HCT116 (cell line): ENCODE measurements around the gene SH3TC1. TPM values are rescaled to one million over a fixed set of nuclear protein-coding genes. Genes with fewer than 3 reads are reported as not detected.

ENCODE experiments used
- ATAC-seq: fragments of 200-7000 bp; cut with Tn5 transposase; 2 replicates; pipeline ENCODE4 v1.9.1; 2020; ENCODE audit warnings: mild to moderate bottlenecking, moderate library complexity
- BruUV-seq: library from RNA; stranded (reverse); fragments of 400-500 nt; replicated peaks from 2 replicates; lab custom pipeline; 2021; lab: Mats Ljungman, UMichigan
- CTCF ChIA-PET: fragments of 300-600 bp; sonication (Branson Sonifier 250); formaldehyde crosslinking; loops from one replicate; lab custom pipeline; 2021; ENCODE audit warnings: antibody characterized with exemption; lab: Charles Lee
- POLR2A ChIA-PET: fragments of 300-600, 350-600 bp; sonication (Branson Sonifier 250); formaldehyde crosslinking; loops from one replicate; lab custom pipeline; 2021; ENCODE audit warnings: antibody characterized with exemption; lab: Charles Lee
- RAD21 ChIA-PET, 2 experiments: fragments of 300-600 bp; sonication (Branson Sonifier 250); formaldehyde crosslinking; loops; one replicate each; lab custom pipeline; 2023; ENCODE audit warnings: low total read pairs in 2 of 2; ENCODE audit not compliant: uncharacterized antibody in 2 of 2, unreplicated experiment in 2 of 2, low non-redundant PET in 1 of 2; lab: Charles Lee
- DNase-seq: peaks from one replicate; pipeline ENCODE4 v3.0.0-alpha.2; 2010; ENCODE audit warnings: low read depth, low spot score
- H2AFZ ChIP-seq: fragments of 200-600 bp; shearing (Covaris generic), sonication (generic); 2 replicates; pipeline ENCODE4 v1.6.1; 2017; ENCODE audit warnings: low read depth, mixed run types, mixed read lengths, antibody characterized with exemption, low read length; ENCODE audit not compliant: poor library complexity, severe bottlenecking
- H3K27ac ChIP-seq: 2 replicates; pipeline ENCODE4 v1.5.1; 2012; ENCODE audit warnings: low read depth, low read length
- H3K27me3 ChIP-seq: fragments of 200-600 bp; sonication (generic); 2 replicates; pipeline ENCODE4 v1.6.1; 2016; ENCODE audit warnings: mixed run types, low read length, mixed read lengths; ENCODE audit not compliant: insufficient read depth
- H3K36me3 ChIP-seq, 2 experiments: fragments of 200-500 bp in 1 of 2; fragments of 200-600 bp in 1 of 2; sonication (Bioruptor generic) in 1 of 2; sonication (generic) in 1 of 2; 2 replicates each; pipeline versions ENCODE4 v1.5.1 to v1.6.1; 2014 to 2016; ENCODE audit warnings: low read length in 2 of 2, inconsistent platforms in 1 of 2, mixed read lengths in 1 of 2, mixed run types in 1 of 2; ENCODE audit not compliant: insufficient read depth in 2 of 2, control insufficient read depth in 1 of 2
- H3K4me1 ChIP-seq, 2 experiments: fragments of 200-600 bp in 1 of 2; sonication (generic) in 1 of 2; 2 replicates each; pipeline versions ENCODE4 v1.5.1 to v1.6.1; 2012 to 2017; ENCODE audit warnings: low read length in 2 of 2, inconsistent platforms in 1 of 2, mild to moderate bottlenecking in 1 of 2, mixed read lengths in 1 of 2, mixed run types in 1 of 2, moderate library complexity in 1 of 2; ENCODE audit not compliant: insufficient read depth in 2 of 2, control insufficient read depth in 1 of 2
- H3K4me2 ChIP-seq: fragments of 200-600 bp; sonication (generic); 2 replicates; pipeline ENCODE4 v1.6.1; 2017; ENCODE audit warnings: mixed run types, low read length, mixed read lengths
- H3K4me3 ChIP-seq, 2 experiments: fragments of 200-600 bp in 1 of 2; sonication (generic) in 1 of 2; replicated peaks in 1 of 2; 2 replicates each; pipeline ENCODE4 v1.5.1; 2011 to 2016; ENCODE audit warnings: low read length in 2 of 2, control low read depth in 1 of 2, low read depth in 1 of 2, mild to moderate bottlenecking in 1 of 2, mixed read lengths in 1 of 2, mixed run types in 1 of 2
- H3K79me2 ChIP-seq: fragments of 200-600 bp; sonication (generic); 2 replicates; pipeline ENCODE4 v1.6.1; 2017; ENCODE audit warnings: mild to moderate bottlenecking, mixed run types, low read length, moderate library complexity, mixed read lengths; ENCODE audit not compliant: insufficient read depth
- H3K9ac ChIP-seq: fragments of 200-600 bp; sonication (generic); 2 replicates; pipeline ENCODE4 v1.6.1; 2016; ENCODE audit warnings: low read length, mixed read lengths
- H3K9me2 ChIP-seq: fragments of 200-600 bp; sonication (generic), shearing (Covaris generic); 2 replicates; pipeline ENCODE4 v1.6.1; 2017; ENCODE audit warnings: mixed run types, mild to moderate bottlenecking, moderate library complexity; ENCODE audit not compliant: insufficient read depth
- H3K9me3 ChIP-seq, 2 experiments: fragments of 200-500 bp in 1 of 2; fragments of 200-600 bp in 1 of 2; sonication (Bioruptor generic) in 1 of 2; sonication (generic) in 1 of 2; 2 replicates each; pipeline ENCODE4 v1.6.1; 2014 to 2017; ENCODE audit warnings: low read length in 2 of 2, mixed read lengths in 2 of 2, inconsistent platforms in 1 of 2, low read depth in 1 of 2, mild to moderate bottlenecking in 1 of 2, mixed run types in 1 of 2, moderate library complexity in 1 of 2; ENCODE audit not compliant: control insufficient read depth in 1 of 2, insufficient read depth in 1 of 2
- H4K20me1 ChIP-seq: fragments of 200-600 bp; sonication (generic), shearing (Covaris generic); 2 replicates; pipeline ENCODE4 v1.6.1; 2017; ENCODE audit warnings: mixed run types, mild to moderate bottlenecking, moderate library complexity; ENCODE audit not compliant: insufficient read depth
- CEBPB ChIP-seq: IDR thresholded peaks from 2 replicates; pipeline ENCODE4 v1.6.1; 2012; ENCODE audit warnings: low read depth
- EGR1 ChIP-seq: IDR thresholded peaks from 2 replicates; pipeline ENCODE4 v1.6.1; 2012; ENCODE audit warnings: low read depth
- ELF1 ChIP-seq: IDR thresholded peaks from 2 replicates; pipeline ENCODE4 v1.6.1; 2012; ENCODE audit warnings: low read depth, borderline replicate concordance
- EZH2 ChIP-seq: fragments of 200-600 bp; sonication (generic); IDR thresholded peaks from 2 replicates; pipeline ENCODE4 v1.6.1; 2017; ENCODE audit warnings: antibody characterized with exemption, mixed run types
- JUND ChIP-seq: IDR thresholded peaks from 2 replicates; pipeline ENCODE4 v1.6.1; 2012
- POLR2A ChIP-seq: IDR thresholded peaks from 2 replicates; pipeline ENCODE4 v1.7.0; 2011; ENCODE audit warnings: borderline replicate concordance; ENCODE audit not compliant: insufficient read depth, insufficient read length; ENCODE audit errors: extremely low read depth
- RAD21 ChIP-seq: IDR thresholded peaks from 2 replicates; pipeline ENCODE4 v1.6.1; 2012; ENCODE audit warnings: low read depth, mild to moderate bottlenecking
- SIN3A ChIP-seq: IDR thresholded peaks from 2 replicates; pipeline ENCODE4 v1.6.1; 2012; ENCODE audit warnings: low read depth
- SP1 ChIP-seq: IDR thresholded peaks from 2 replicates; pipeline ENCODE4 v1.6.1; 2012; ENCODE audit warnings: low read depth
- YY1 ChIP-seq: IDR thresholded peaks from 2 replicates; pipeline ENCODE4 v1.6.1; 2011; ENCODE audit warnings: low read length, low read depth, moderate library complexity, mild to moderate bottlenecking; ENCODE audit not compliant: insufficient replicate concordance; ENCODE audit errors: extremely low read depth
- intact Hi-C: fragments of 100-400 bp; cut with micrococcal nuclease; formaldehyde crosslinking; loops from 2 replicates; pipeline ENCODE4 v1.10.0; 2022
- total RNA-seq: library from RNA; stranded (reverse); gene quantifications from one replicate; pipeline ENCODE4 v1.2.1, GENCODE V29; 2021; ENCODE audit not compliant: unreplicated experiment
- TF ChIP-seq, protein P1 (sequence below), 3 experiments: fragments of 200-600 bp in 1 of 3; sonication (generic) in 1 of 3; IDR thresholded peaks in 2 of 3; conservative IDR thresholded peaks in 1 of 3; 2 replicates each; pipeline ENCODE4 v1.5.1; 2012 to 2017; ENCODE audit warnings: low read depth in 2 of 3, low read length in 2 of 3, antibody characterized with exemption in 1 of 3, borderline replicate concordance in 1 of 3, control low read depth in 1 of 3, mild to moderate bottlenecking in 1 of 3, mixed read lengths in 1 of 3, mixed run types in 1 of 3, moderate library complexity in 1 of 3; ENCODE audit not compliant: insufficient read depth in 1 of 3
- TF ChIP-seq, protein P2 (sequence below): IDR thresholded peaks from 2 replicates; pipeline ENCODE4 v1.6.1; 2011; ENCODE audit warnings: mild to moderate bottlenecking, low read length, moderate library complexity; ENCODE audit not compliant: insufficient replicate concordance; ENCODE audit errors: extremely low read depth
- TF ChIP-seq, protein P3 (sequence below): IDR thresholded peaks from 2 replicates; pipeline ENCODE4 v1.6.1; 2012
- TF ChIP-seq, protein P4 (sequence below): IDR thresholded peaks from 2 replicates; pipeline ENCODE4 v1.6.1; 2012
- TF ChIP-seq, protein P5 (sequence below): IDR thresholded peaks from 2 replicates; pipeline ENCODE4 v1.6.1; 2012; ENCODE audit warnings: low read depth

Gene SH3TC1
- total RNA-seq, 1 experiment from 2014 or later: 12.5 TPM

DNA sequence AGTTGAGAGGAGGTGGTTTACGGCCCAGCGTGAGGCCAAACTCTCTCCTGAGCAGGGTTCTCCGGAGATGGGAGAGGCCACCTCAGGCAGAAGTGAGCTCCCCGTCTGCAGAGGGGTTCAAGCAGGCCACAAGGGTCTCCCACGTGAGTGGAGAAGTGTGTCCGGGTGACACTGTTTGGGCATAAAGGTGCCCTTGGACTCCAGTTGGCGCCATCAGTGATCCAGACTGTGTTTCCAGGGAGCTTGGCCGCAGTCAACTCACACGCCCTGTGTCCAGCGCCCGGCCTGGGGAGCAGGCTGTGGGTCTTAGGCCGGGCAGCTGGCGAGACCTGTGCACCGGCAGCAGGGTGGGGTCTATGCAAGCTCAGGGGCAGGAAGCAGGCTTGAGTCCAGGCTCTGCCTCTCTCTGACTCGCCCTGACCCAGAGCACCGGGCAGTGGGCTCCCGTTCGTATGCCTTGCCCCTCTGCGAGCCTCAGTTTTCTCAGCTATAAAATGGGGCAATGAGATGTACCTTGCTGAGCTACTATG lies 45.9 kb downstream of the SH3TC1 start:
- Histone ChIP-seq H3K27ac (no peak overlapping the region), H3K9me3 (no peaks in the 10 kb centered on the region), H3K4me3 (no peak overlapping the region), H3K27me3 (no peaks in the 10 kb centered on the region), H3K4me1 (peaks cover 6 to 10% of the 10 kb centered on the region in 2 experiments; a peak in 3 of 4 replicates), H3K9ac (no peak overlapping the region), H2AFZ (no peak overlapping the region), H3K36me3 (no peaks in the 10 kb centered on the region), H3K9me2 (no peaks in the 10 kb centered on the region), H3K4me2 (no peak overlapping the region), H3K79me2 (no peaks in the 10 kb centered on the region), H4K20me1 (no peaks in the 10 kb centered on the region)
- CTCF ChIA-PET: no interaction called here
- intact Hi-C loops: loop anchor here (10.0 kb wide), 1 partner anchor 350 kb away; the partner anchor contains the start of gene CPZ
- no peak for ATAC-seq
- RAD21 ChIA-PET: no interaction called here
- POLR2A ChIA-PET: no interaction called here
- BruUV-seq: no TSS peak
- TF ChIP-seq ELF1 (no peak), RAD21 (no peak), EGR1 (no peak), YY1 (no peak), SIN3A (no peak), POLR2A (no peak), EZH2 (no peak), JUND (no peak), CEBPB (no peak), SP1 (no peak)
- TF ChIP-seq, protein P1, sequence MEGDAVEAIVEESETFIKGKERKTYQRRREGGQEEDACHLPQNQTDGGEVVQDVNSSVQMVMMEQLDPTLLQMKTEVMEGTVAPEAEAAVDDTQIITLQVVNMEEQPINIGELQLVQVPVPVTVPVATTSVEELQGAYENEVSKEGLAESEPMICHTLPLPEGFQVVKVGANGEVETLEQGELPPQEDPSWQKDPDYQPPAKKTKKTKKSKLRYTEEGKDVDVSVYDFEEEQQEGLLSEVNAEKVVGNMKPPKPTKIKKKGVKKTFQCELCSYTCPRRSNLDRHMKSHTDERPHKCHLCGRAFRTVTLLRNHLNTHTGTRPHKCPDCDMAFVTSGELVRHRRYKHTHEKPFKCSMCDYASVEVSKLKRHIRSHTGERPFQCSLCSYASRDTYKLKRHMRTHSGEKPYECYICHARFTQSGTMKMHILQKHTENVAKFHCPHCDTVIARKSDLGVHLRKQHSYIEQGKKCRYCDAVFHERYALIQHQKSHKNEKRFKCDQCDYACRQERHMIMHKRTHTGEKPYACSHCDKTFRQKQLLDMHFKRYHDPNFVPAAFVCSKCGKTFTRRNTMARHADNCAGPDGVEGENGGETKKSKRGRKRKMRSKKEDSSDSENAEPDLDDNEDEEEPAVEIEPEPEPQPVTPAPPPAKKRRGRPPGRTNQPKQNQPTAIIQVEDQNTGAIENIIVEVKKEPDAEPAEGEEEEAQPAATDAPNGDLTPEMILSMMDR (IDR thresholded peaks at IDR 0.05 in 2 of 3, conservative IDR thresholded peaks at IDR 0.05 in 1 of 3; ENCODE audit: borderline replicate concordance in 1 of 3, insufficient read depth in 1 of 3, low read depth in 2 of 3, low read length in 2 of 3): no peak
- TF ChIP-seq, protein P2, sequence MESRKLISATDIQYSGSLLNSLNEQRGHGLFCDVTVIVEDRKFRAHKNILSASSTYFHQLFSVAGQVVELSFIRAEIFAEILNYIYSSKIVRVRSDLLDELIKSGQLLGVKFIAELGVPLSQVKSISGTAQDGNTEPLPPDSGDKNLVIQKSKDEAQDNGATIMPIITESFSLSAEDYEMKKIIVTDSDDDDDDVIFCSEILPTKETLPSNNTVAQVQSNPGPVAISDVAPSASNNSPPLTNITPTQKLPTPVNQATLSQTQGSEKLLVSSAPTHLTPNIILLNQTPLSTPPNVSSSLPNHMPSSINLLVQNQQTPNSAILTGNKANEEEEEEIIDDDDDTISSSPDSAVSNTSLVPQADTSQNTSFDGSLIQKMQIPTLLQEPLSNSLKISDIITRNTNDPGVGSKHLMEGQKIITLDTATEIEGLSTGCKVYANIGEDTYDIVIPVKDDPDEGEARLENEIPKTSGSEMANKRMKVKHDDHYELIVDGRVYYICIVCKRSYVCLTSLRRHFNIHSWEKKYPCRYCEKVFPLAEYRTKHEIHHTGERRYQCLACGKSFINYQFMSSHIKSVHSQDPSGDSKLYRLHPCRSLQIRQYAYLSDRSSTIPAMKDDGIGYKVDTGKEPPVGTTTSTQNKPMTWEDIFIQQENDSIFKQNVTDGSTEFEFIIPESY: no peak
- TF ChIP-seq, protein P3, sequence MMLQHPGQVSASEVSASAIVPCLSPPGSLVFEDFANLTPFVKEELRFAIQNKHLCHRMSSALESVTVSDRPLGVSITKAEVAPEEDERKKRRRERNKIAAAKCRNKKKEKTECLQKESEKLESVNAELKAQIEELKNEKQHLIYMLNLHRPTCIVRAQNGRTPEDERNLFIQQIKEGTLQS: no peak
- TF ChIP-seq, protein P4, sequence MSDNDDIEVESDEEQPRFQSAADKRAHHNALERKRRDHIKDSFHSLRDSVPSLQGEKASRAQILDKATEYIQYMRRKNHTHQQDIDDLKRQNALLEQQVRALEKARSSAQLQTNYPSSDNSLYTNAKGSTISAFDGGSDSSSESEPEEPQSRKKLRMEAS: no peak
- TF ChIP-seq, protein P5, sequence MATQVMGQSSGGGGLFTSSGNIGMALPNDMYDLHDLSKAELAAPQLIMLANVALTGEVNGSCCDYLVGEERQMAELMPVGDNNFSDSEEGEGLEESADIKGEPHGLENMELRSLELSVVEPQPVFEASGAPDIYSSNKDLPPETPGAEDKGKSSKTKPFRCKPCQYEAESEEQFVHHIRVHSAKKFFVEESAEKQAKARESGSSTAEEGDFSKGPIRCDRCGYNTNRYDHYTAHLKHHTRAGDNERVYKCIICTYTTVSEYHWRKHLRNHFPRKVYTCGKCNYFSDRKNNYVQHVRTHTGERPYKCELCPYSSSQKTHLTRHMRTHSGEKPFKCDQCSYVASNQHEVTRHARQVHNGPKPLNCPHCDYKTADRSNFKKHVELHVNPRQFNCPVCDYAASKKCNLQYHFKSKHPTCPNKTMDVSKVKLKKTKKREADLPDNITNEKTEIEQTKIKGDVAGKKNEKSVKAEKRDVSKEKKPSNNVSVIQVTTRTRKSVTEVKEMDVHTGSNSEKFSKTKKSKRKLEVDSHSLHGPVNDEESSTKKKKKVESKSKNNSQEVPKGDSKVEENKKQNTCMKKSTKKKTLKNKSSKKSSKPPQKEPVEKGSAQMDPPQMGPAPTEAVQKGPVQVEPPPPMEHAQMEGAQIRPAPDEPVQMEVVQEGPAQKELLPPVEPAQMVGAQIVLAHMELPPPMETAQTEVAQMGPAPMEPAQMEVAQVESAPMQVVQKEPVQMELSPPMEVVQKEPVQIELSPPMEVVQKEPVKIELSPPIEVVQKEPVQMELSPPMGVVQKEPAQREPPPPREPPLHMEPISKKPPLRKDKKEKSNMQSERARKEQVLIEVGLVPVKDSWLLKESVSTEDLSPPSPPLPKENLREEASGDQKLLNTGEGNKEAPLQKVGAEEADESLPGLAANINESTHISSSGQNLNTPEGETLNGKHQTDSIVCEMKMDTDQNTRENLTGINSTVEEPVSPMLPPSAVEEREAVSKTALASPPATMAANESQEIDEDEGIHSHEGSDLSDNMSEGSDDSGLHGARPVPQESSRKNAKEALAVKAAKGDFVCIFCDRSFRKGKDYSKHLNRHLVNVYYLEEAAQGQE: no peak
- TF ChIP-seq, all 23 proteins: peak for 0
- no peak for DNase-seq
